Activated naive CD8-positive, alpha-beta T cell treated with anti-CD3 and anti-CD28 coated beads, Interleukin-2, amount 50 U/mL, for 24 hours (primary cell): ENCODE data around the gene TRDMT1.
A peak's percentile ranks its signal among the peaks of the same experiment; 100 is the strongest.

Experiments
- ATAC-seq: fragments of 150-1000 bp; cut with Tn5 transposase; one replicate; pipeline ENCODE4 v1.10.0; 2021
- DNase-seq: peaks from one replicate; pipeline ENCODE4 v3.0.0; 2021
- H3K27ac Mint-ChIP-seq: one replicate; pipeline ENCODE4 v1.8.0; 2021; ENCODE audit warnings: mild to moderate bottlenecking, mixed read lengths
- H3K27me3 Mint-ChIP-seq: one replicate; pipeline ENCODE4 v1.8.0; 2021; ENCODE audit warnings: mixed read lengths
- H3K36me3 Mint-ChIP-seq: one replicate; pipeline ENCODE4 v1.8.0; 2021; ENCODE audit warnings: low read depth, mixed read lengths
- H3K4me1 Mint-ChIP-seq: one replicate; pipeline ENCODE4 v1.8.0; 2021; ENCODE audit warnings: mixed read lengths
- H3K4me3 Mint-ChIP-seq: one replicate; pipeline ENCODE4 v1.8.0; 2021; ENCODE audit warnings: mild to moderate bottlenecking, moderate library complexity, mixed read lengths
- H3K9me3 Mint-ChIP-seq: one replicate; pipeline ENCODE4 v1.8.0; 2021; ENCODE audit warnings: mixed read lengths

The TRDMT1 gene

GRCh38 chr10:17154116-17154515 lies 47.4 kb downstream of the TRDMT1 start:
- ATAC-seq: no peak
- no peak for DNase-seq
- Mint-ChIP-seq H3K36me3 (peaks cover 4% of the 10 kb centered on the region), H3K27me3 (no peaks in the 10 kb centered on the region), H3K4me1 (no peaks in the 10 kb centered on the region), H3K4me3 (no peak overlapping the region), H3K9me3 (no peaks in the 10 kb centered on the region), H3K27ac (no peak overlapping the region)

- H3K27me3 Mint-ChIP-seq: no peaks in the 10 kb centered on the region
- peaks cover 4% of the 10 kb centered on the region for H3K36me3 Mint-ChIP-seq
- H3K27ac Mint-ChIP-seq: no peak overlapping the region
- DNase-seq: no peak
- no peaks in the 10 kb centered on the region for H3K9me3 Mint-ChIP-seq
- no peak overlapping the region for H3K4me3 Mint-ChIP-seq
- no peak for ATAC-seq
- H3K4me1 Mint-ChIP-seq: no peaks in the 10 kb centered on the region
Measured at GRCh38 chr10:17153321-17153720, 48.2 kb downstream of the TRDMT1 start.

- Mint-ChIP-seq H3K9me3 (no peaks in the 10 kb centered on the region), H3K27me3 (no peaks in the 10 kb centered on the region), H3K36me3 (peaks cover 3% of the 10 kb centered on the region), H3K4me1 (no peaks in the 10 kb centered on the region), H3K27ac (no peak overlapping the region), H3K4me3 (no peak overlapping the region)
- DNase-seq (no peak), ATAC-seq (no peak)
Measured at GRCh38 chr10:17151716-17152115, 49.8 kb downstream of the TRDMT1 start.

GRCh38 chr10:17147884-17148489 lies 53.5 kb downstream of the TRDMT1 start:
- H3K36me3 Mint-ChIP-seq: peaks cover 3% of the 10 kb centered on the region
- no peak for ATAC-seq
- no peak for DNase-seq
- H3K4me1 Mint-ChIP-seq: peaks cover 23% of the 10 kb centered on the region
- no peak overlapping the region for H3K4me3 Mint-ChIP-seq
- H3K27me3 Mint-ChIP-seq: no peaks in the 10 kb centered on the region
- no peaks in the 10 kb centered on the region for H3K9me3 Mint-ChIP-seq
- H3K27ac Mint-ChIP-seq: no peak overlapping the region

- DNase-seq (no peak), ATAC-seq (no peak)
- Mint-ChIP-seq H3K27ac (no peak overlapping the region), H3K4me3 (no peak overlapping the region), H3K36me3 (peaks cover 3% of the 10 kb centered on the region), H3K9me3 (no peaks in the 10 kb centered on the region), H3K4me1 (peaks cover 23% of the 10 kb centered on the region), H3K27me3 (no peaks in the 10 kb centered on the region)
Measured at GRCh38 chr10:17146892-17147291, 54.6 kb downstream of the TRDMT1 start.

GRCh38 chr10:17145239-17145638 lies 56.2 kb downstream of the TRDMT1 start:
- Mint-ChIP-seq H3K27ac (peak overlapping the region; percentile 26), H3K9me3 (no peaks in the 10 kb centered on the region), H3K4me3 (no peak overlapping the region), H3K27me3 (no peaks in the 10 kb centered on the region), H3K36me3 (no peaks in the 10 kb centered on the region), H3K4me1 (peaks cover 23% of the 10 kb centered on the region)
- ATAC-seq (peak; percentile 50), DNase-seq (no peak)

GRCh38 chr10:17144757-17145156 lies 56.7 kb downstream of the TRDMT1 start:
- Mint-ChIP-seq H3K36me3 (no peaks in the 10 kb centered on the region), H3K4me1 (peaks cover 23% of the 10 kb centered on the region), H3K27me3 (no peaks in the 10 kb centered on the region), H3K4me3 (no peak overlapping the region), H3K9me3 (no peaks in the 10 kb centered on the region), H3K27ac (peak overlapping the region; percentile 69)
- peak; percentile 92 for ATAC-seq
- peak; percentile 57 for DNase-seq

GRCh38 chr10:17144032-17144431 lies 57.4 kb downstream of the TRDMT1 start:
- Mint-ChIP-seq H3K27me3 (no peaks in the 10 kb centered on the region), H3K27ac (peak overlapping the region; percentile 12), H3K9me3 (no peaks in the 10 kb centered on the region), H3K4me3 (no peak overlapping the region), H3K4me1 (peaks cover 23% of the 10 kb centered on the region), H3K36me3 (no peaks in the 10 kb centered on the region)
- DNase-seq: no peak
- no peak for ATAC-seq

GRCh38 chr10:17143055-17143690 lies 58.3 kb downstream of the TRDMT1 start:
- Mint-ChIP-seq H3K27ac (no peak overlapping the region), H3K4me3 (no peak overlapping the region), H3K4me1 (peaks cover 23% of the 10 kb centered on the region), H3K27me3 (no peaks in the 10 kb centered on the region), H3K9me3 (no peaks in the 10 kb centered on the region), H3K36me3 (no peaks in the 10 kb centered on the region)
- ATAC-seq: no peak
- no peak for DNase-seq

- Mint-ChIP-seq H3K9me3 (no peaks in the 10 kb centered on the region), H3K36me3 (no peaks in the 10 kb centered on the region), H3K27ac (no peak overlapping the region), H3K27me3 (no peaks in the 10 kb centered on the region), H3K4me1 (peaks cover 23% of the 10 kb centered on the region), H3K4me3 (no peak overlapping the region)
- no peak for DNase-seq
- no peak for ATAC-seq
Measured at GRCh38 chr10:17141504-17142229, 59.8 kb downstream of the TRDMT1 start.

GRCh38 chr10:17140386-17140761 lies 61.1 kb downstream of the TRDMT1 start:
- H3K9me3 Mint-ChIP-seq: no peaks in the 10 kb centered on the region

GRCh38 chr10:17138460-17139042 lies 62.9 kb downstream of the TRDMT1 start:
- DNase-seq (no peak), ATAC-seq (no peak)
- Mint-ChIP-seq H3K27ac (no peak overlapping the region), H3K4me1 (peaks cover 1% of the 10 kb centered on the region), H3K27me3 (no peaks in the 10 kb centered on the region), H3K4me3 (no peak overlapping the region), H3K9me3 (no peaks in the 10 kb centered on the region), H3K36me3 (no peaks in the 10 kb centered on the region)

More at GRCh38 chr10:17140386-17140761, 61.1 kb downstream of the TRDMT1 start:
- Mint-ChIP-seq H3K36me3 (no peaks in the 10 kb centered on the region), H3K27me3 (no peaks in the 10 kb centered on the region), H3K27ac (no peak overlapping the region), H3K4me1 (peaks cover 18% of the 10 kb centered on the region), H3K4me3 (no peak overlapping the region)
- no peak for ATAC-seq
- DNase-seq: no peak

GRCh38 chr10:17134737-17135260 lies 66.7 kb downstream of the TRDMT1 start:
- DNase-seq: no peak
- Mint-ChIP-seq H3K4me3 (no peak overlapping the region), H3K9me3 (no peaks in the 10 kb centered on the region), H3K27me3 (no peaks in the 10 kb centered on the region), H3K4me1 (no peaks in the 10 kb centered on the region), H3K36me3 (no peaks in the 10 kb centered on the region), H3K27ac (no peak overlapping the region)
- ATAC-seq: no peak

GRCh38 chr10:17134282-17134681 lies 67.2 kb downstream of the TRDMT1 start:
- H3K9me3 Mint-ChIP-seq: no peaks in the 10 kb centered on the region
- H3K27ac Mint-ChIP-seq: no peak overlapping the region
- no peaks in the 10 kb centered on the region for H3K36me3 Mint-ChIP-seq

GRCh38 chr10:17129741-17130140 lies 71.7 kb downstream of the TRDMT1 start, which contains the start of gene CUBN:
TSS of gene CUBN (minus strand) at chr10:17129811. CDS start at chr10:17129765, 46 bp downstream.
- no peaks in the 10 kb centered on the region for H3K4me1 Mint-ChIP-seq
- H3K4me3 Mint-ChIP-seq: no peak within 1 kb of the TSS
- ATAC-seq (no peak), DNase-seq (no peak)
- H3K9me3 Mint-ChIP-seq: no peaks in the 10 kb centered on the region
- H3K27ac Mint-ChIP-seq: no peak within 1 kb of the TSS
- H3K36me3 Mint-ChIP-seq: no peaks in the 10 kb centered on the region
- no peaks in the 10 kb centered on the region for H3K27me3 Mint-ChIP-seq

More at GRCh38 chr10:17134282-17134681, 67.2 kb downstream of the TRDMT1 start:
- H3K4me3 Mint-ChIP-seq: no peak overlapping the region
- DNase-seq (no peak), ATAC-seq (no peak)
- no peaks in the 10 kb centered on the region for H3K27me3 Mint-ChIP-seq
- no peaks in the 10 kb centered on the region for H3K4me1 Mint-ChIP-seq
